GM19468 (cell line): ENCODE data around the gene ASAP2.

Experiments used
- ATAC-seq: cut with Tn5 transposase; IDR thresholded peaks from one replicate; pipeline ENCODE4 v1.9.1; 2021; ENCODE audit warnings: mild to moderate bottlenecking, moderate library complexity, moderate number of reproducible peaks; ENCODE audit not compliant: unreplicated experiment; ENCODE audit errors: extremely low read depth

ASAP2 gene

GRCh38 chr2:9288233-9288632 lies 81.6 kb downstream of the ASAP2 start:
- ATAC-seq = no peak

- ATAC-seq = no peak
Measured at GRCh38 chr2:9288681-9289338, 82.2 kb downstream of the ASAP2 start.

GRCh38 chr2:9291331-9291730 lies 84.7 kb downstream of the ASAP2 start:
- ATAC-seq = no peak

- no peak for ATAC-seq
Measured at GRCh38 chr2:9291866-9292265, 85.3 kb downstream of the ASAP2 start.

- no peak for ATAC-seq
Measured at GRCh38 chr2:9292426-9292825, 85.8 kb downstream of the ASAP2 start.

GRCh38 chr2:9294764-9295163 lies 88.2 kb downstream of the ASAP2 start:
- no peak for ATAC-seq

GRCh38 chr2:9296559-9296958 lies 89.9 kb downstream of the ASAP2 start:
- no peak for ATAC-seq

GRCh38 chr2:9297156-9297555 lies 90.5 kb downstream of the ASAP2 start:
- ATAC-seq = no peak

GRCh38 chr2:9297807-9298206 lies 91.2 kb downstream of the ASAP2 start:
- ATAC-seq = no peak

GRCh38 chr2:9298583-9298982 lies 92.0 kb downstream of the ASAP2 start:
- no peak for ATAC-seq

- ATAC-seq = no peak
Measured at GRCh38 chr2:9299161-9300100, 92.8 kb downstream of the ASAP2 start.

GRCh38 chr2:9300214-9300613 lies 93.6 kb downstream of the ASAP2 start:
- no peak for ATAC-seq

GRCh38 chr2:9300829-9301453 lies 94.3 kb downstream of the ASAP2 start:
- no peak for ATAC-seq

GRCh38 chr2:9302755-9303154 lies 96.1 kb downstream of the ASAP2 start:
- no peak for ATAC-seq

GRCh38 chr2:9303528-9304225 lies 97.1 kb downstream of the ASAP2 start:
- no peak for ATAC-seq

- no peak for ATAC-seq
Measured at GRCh38 chr2:9306911-9307310, 100.3 kb downstream of the ASAP2 start.

- ATAC-seq = no peak
Measured at GRCh38 chr2:9307535-9307934, 100.9 kb downstream of the ASAP2 start.

GRCh38 chr2:9308186-9308955 lies 101.8 kb downstream of the ASAP2 start:
- ATAC-seq = no peak

GRCh38 chr2:9309147-9309546 lies 102.5 kb downstream of the ASAP2 start:
- no peak for ATAC-seq

- ATAC-seq = no peak
Measured at GRCh38 chr2:9310377-9310776, 103.8 kb downstream of the ASAP2 start.
